GM18867 (cell line): ENCODE measurements around the gene CCL25.
"Not testable (repeated sequence)": the region's sequence is repeated elsewhere in the genome, so short reads cannot be mapped to it uniquely, and the experiment has no call there.

Experiments used
- ATAC-seq: cut with Tn5 transposase; IDR thresholded peaks from one replicate; pipeline ENCODE4 v1.9.1; 2021; ENCODE audit warnings: mild to moderate bottlenecking, moderate library complexity; ENCODE audit not compliant: unreplicated experiment

The CCL25 gene, protein sequence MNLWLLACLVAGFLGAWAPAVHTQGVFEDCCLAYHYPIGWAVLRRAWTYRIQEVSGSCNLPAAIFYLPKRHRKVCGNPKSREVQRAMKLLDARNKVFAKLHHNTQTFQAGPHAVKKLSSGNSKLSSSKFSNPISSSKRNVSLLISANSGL

DNA sequence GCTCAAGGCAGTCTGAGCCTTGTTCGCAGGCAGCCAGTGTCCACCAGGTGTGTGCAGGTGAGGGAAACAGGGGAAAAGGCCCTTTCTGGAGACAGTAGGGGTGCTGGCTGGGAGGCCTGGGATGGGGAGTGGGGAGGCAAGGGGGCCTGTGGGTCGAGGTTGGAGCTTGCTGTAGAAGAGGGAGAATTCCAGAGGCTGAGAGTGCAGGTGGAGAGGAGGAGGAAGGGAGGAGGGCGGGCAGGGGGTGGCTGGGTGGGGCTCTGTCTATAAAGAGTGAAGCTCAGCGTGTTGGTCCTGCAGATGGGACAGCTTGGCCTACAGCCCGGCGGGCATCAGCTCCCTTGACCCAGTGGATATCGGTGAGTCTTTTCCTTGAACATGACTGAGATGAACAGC is at the start of gene CCL25:
Gene CCL25 (plus strand): TSS at position 297 of the 396 bp plus-strand sequence. CDS start 290 bp downstream, outside the sequence.
- no peak for ATAC-seq

DNA sequence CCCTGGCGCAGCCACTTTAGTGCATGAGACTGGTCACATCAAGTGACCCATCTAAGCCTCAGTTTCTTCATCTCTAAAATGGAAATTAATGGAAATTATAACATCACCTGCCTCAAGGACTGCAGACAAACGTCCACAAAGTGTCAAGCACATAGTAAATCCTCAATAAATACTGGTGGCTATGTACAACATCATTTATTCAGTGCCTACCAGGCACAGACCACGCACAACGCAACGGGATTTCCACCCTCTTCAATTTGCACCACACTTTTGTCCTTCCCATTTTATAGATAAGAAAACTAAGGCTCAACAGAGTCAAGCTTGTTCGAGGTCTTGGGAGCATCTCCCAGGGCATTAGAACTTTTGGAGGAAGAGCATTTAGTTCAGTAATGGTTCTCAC is 48.6 kb upstream of the CCL25 start:
- no peak for ATAC-seq

- ATAC-seq = peak; percentile 22
Observed at GRCh38 chr19:8004723-8005513, 47.6 kb upstream of the CCL25 start.

- peak; percentile 72 for ATAC-seq
Observed at GRCh38 chr19:8005534-8006256, 46.9 kb upstream of the CCL25 start, which contains the start of gene ELAVL1. ELAVL1 (minus strand) TSS chr19:8005641; CDS start chr19:7991815, 13,826 bp downstream.

DNA sequence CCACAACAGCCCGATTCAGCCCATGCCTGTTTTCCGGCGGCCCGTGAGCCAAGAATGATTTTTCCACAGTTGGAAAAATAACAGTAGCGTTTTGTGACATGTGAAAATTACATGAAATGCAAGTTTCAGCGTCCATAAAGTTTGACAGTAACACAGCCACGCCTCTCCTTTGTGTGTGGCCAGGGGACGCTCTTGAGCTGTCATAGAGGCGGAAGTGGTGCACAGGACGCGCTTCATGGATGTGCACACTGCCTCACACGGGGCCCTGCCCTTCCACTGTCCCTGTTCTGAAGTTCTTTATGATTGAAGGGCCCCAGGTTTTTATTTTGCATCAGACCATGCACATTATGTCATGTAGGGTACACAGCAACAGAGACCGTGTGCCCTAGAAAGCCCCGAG is 34.8 kb upstream of the CCL25 start:
- no peak for ATAC-seq

- ATAC-seq = no peak
Observed at GRCh38 chr19:8020681-8021080, 31.9 kb upstream of the CCL25 start.

GRCh38 chr19:8021374-8021773 is 31.2 kb upstream of the CCL25 start:
- no peak for ATAC-seq

DNA sequence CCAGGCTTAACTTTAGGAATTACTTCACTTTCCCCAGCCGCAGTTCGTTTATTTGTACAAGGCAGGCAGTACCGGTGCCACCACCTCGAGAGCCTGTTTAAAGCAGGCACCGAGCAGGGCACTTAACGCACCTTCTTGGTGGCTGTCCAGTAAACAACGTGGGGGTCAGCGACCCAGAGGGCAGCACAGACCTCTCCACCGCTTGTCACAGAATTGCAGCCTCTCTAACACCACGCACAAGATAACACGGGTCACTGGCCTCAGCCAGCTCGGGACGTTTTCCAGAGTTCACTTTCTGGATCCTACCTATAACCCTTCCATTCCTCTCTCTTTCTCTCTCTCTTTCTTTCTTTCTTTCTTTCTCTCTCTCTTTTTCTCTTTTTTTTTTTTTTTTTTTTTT is 30.3 kb upstream of the CCL25 start:
- no peak for ATAC-seq

GRCh38 chr19:8023371-8023770 is 29.2 kb upstream of the CCL25 start:
- no peak for ATAC-seq

DNA sequence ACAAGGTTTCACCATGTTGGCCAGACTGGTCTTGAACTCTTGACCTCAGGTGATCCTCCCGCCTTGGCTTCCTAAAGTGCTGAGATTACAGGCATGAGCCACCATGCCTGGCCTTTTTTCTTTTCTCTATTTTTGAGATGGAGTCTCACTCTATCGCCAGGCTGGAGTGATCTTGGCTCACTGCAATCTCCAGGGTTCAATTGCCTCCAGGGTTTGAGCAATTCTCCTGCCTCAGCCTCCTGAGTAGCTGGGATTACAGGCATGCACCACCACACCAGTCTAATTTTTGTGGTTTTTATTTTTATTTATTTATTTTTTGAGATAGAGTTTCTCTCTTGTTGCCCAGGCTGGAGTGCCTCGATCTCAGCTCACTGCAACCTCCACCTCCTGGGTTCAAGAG is 28.3 kb upstream of the CCL25 start:
- ATAC-seq = not testable (repeated sequence)

DNA sequence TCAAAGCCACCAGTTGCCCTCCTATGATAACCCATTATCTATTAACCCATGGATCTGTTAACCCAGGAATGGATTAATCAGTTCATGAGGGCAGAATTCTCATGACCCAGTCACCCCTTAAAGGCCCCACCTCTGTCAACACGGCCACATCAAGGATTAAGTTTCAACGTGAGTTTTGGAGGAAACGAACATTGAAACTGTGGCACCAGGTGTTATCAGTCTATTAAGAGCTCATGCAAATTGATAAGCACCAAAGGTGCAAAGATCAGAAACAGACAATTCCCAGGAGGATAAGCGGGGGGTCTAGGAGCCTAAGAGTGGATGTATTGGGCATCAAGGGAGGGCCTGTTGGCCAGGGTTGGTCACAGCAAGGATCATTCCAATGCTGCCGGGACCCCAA is 27.2 kb upstream of the CCL25 start:
- no peak for ATAC-seq

DNA sequence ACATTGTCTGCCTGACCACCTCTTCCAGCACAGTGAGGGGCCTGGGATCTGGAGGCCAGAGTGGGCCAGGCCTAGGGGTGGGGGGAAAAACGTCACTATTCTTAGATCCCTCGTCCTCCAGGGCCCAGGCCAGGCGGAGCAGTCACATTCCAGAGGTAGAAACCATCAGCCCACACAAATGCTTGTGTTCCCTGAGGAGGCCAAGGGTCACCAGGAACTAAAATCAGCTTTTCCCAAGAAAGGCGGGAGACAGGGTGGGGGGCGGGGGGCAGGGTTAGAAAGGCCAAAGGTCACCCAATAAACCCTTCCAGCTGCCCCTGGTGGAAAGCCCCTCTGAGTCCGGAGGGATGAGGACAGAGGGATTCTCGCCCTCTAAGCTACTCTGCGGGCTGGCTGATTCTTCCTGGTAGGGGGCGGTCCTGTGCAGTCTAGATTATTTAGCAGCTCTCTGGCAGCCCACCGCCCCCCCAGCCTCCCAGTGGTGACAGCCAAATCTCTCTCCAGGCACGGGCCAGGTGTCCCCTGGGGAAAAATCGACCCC is 23.5 kb upstream of the CCL25 start:
- ATAC-seq = no peak

DNA sequence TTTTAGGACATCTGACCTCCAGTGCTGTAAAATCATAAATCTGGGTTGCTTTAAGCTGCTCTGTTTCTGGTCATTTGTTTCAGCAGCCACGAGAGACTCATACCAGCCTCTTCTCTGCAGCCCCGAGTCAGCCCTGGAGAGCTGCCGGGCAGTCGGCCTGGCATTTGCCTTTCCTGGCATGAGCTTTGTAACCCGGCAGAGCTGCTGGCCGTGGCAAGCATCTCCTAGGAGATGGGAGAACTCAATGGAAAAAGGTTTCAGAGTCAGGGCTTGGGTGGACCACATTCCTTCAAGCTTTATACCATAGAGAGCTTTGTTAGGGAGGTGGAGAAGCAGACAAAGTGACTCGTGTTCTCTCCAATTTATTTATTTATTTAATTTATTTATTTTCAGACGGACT is 21.6 kb upstream of the CCL25 start:
- ATAC-seq = no peak

GRCh38 chr19:8033287-8034177 is 19.0 kb upstream of the CCL25 start:
- ATAC-seq = not testable (repeated sequence)

GRCh38 chr19:8034178-8034525 is 18.4 kb upstream of the CCL25 start:
- no peak for ATAC-seq

GRCh38 chr19:8036434-8037099 is 16.0 kb upstream of the CCL25 start:
- no peak for ATAC-seq

GRCh38 chr19:8038815-8039214 is 13.7 kb upstream of the CCL25 start:
- ATAC-seq = no peak

DNA sequence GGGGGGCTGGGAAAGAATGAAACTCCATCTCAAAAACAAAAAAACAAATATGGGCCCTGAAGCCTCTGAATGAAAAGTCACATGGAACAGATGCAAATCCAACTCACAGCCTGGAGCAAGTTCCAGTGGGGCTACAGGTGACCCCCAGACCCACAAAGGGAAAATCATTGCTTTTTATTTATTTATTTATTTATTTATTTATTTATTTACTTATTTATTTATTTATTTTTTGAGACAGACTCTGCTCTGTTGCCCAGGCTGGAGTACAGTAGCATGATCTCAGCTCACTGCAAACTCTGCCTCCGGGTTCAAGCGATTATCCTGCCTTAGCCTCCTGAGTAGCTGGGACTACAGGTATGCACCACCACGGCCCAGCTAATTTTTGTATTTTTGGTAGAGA is 13.3 kb upstream of the CCL25 start:
- no peak for ATAC-seq

- ATAC-seq = no peak
Observed at GRCh38 chr19:8041531-8041931, 11.0 kb upstream of the CCL25 start.

GRCh38 chr19:8042900-8043299 is 9.7 kb upstream of the CCL25 start:
- no peak for ATAC-seq
